GM12878 (cell line): ENCODE measurements around the gene NUP93. TPM values are rescaled to one million over a fixed set of nuclear protein-coding genes. Genes with fewer than 3 reads are reported as not detected.

Source experiments
- BCL11A ChIP-seq: IDR thresholded peaks from 2 replicates; pipeline ENCODE4 v1.6.1; 2011; ENCODE audit warnings: low read depth, low read length
- CBFB ChIP-seq: IDR thresholded peaks from 2 replicates; pipeline ENCODE4 v1.6.1; 2016; ENCODE audit warnings: antibody characterized with exemption, low read depth
- CHD2 ChIP-seq: IDR thresholded peaks from 2 replicates; pipeline ENCODE4 v1.6.1; 2011; ENCODE audit warnings: low read depth, low read length, improper control_type of control experiment, borderline replicate concordance
- ESRRA ChIP-seq: IDR thresholded peaks from 2 replicates; pipeline ENCODE4 v1.6.1; 2012; ENCODE audit warnings: mild to moderate bottlenecking, low read length, improper control_type of control experiment
- FOXM1 ChIP-seq: IDR thresholded peaks from 2 replicates; pipeline ENCODE4 v1.6.1; 2012; ENCODE audit warnings: low read depth, mild to moderate bottlenecking, inconsistent platforms, low read length, moderate library complexity
- GATAD2B ChIP-seq: fragments of 450-650 bp; conservative IDR thresholded peaks from 2 replicates; pipeline ENCODE4 v1.6.1; 2017; ENCODE audit warnings: low read depth, mild to moderate bottlenecking, moderate library complexity
- HDAC2 ChIP-seq: fragments of 200-600 bp; sonication (generic); IDR thresholded peaks from 2 replicates; pipeline ENCODE4 v1.6.1; 2017
- KDM1A ChIP-seq: fragments of 200-600 bp; sonication (generic); IDR thresholded peaks from 2 replicates; pipeline ENCODE4 v1.6.1; 2016; ENCODE audit warnings: borderline replicate concordance
- LARP7 ChIP-seq: fragments of 450-650 bp; IDR thresholded peaks from 2 replicates; pipeline ENCODE4 v1.6.1; 2017; ENCODE audit warnings: mild to moderate bottlenecking
- MXI1 ChIP-seq: fragments of 150-350 bp; IDR thresholded peaks from 2 replicates; pipeline ENCODE4 v1.6.1; 2011; ENCODE audit warnings: low read depth, mild to moderate bottlenecking, inconsistent platforms, low read length, improper control_type of control experiment
- MYC ChIP-seq: IDR thresholded peaks from 2 replicates; pipeline ENCODE4 v1.6.1; 2011; ENCODE audit warnings: mild to moderate bottlenecking, low read length, moderate library complexity, inconsistent platforms; ENCODE audit not compliant: insufficient read depth, insufficient replicate concordance, insufficient read length, severe bottlenecking
- NBN ChIP-seq: fragments of 450-650 bp; IDR thresholded peaks from 2 replicates; pipeline ENCODE4 v1.6.1; 2016
- NFYA ChIP-seq: IDR thresholded peaks from 2 replicates; pipeline ENCODE4 v1.6.1; 2011; ENCODE audit warnings: low read depth, mild to moderate bottlenecking, low read length, improper control_type of control experiment, borderline replicate concordance
- NRF1 ChIP-seq: conservative IDR thresholded peaks from 2 replicates; pipeline ENCODE4 v1.6.1; 2011; ENCODE audit warnings: mild to moderate bottlenecking, low read depth, low read length, improper control_type of control experiment
- PAX5 ChIP-seq: IDR thresholded peaks from 2 replicates; pipeline ENCODE4 v1.6.1; 2011; ENCODE audit warnings: low read depth, low read length, borderline replicate concordance
- PRDM15 ChIP-seq: fragments of 450-650 bp; formaldehyde crosslinking; IDR thresholded peaks from 2 replicates; pipeline ENCODE4 v1.4.0; 2020; ENCODE audit warnings: mild to moderate bottlenecking, moderate library complexity
- RAD21 ChIP-seq: IDR thresholded peaks from 2 replicates; pipeline ENCODE4 v1.6.1; 2011; ENCODE audit warnings: mild to moderate bottlenecking, low read depth, low read length, moderate library complexity; ENCODE audit not compliant: insufficient read depth
- RELA ChIP-seq: fragments of 450-650 bp; IDR thresholded peaks from 2 replicates; pipeline ENCODE4 v1.8.0; 2014; ENCODE audit warnings: borderline replicate concordance; ENCODE audit not compliant: partially characterized antibody
- SP1 ChIP-seq: IDR thresholded peaks from one replicate; pipeline ENCODE4 v1.6.1; 2011; ENCODE audit warnings: low read depth, low read length
- STAT1 ChIP-seq: fragments of 450-650 bp; conservative IDR thresholded peaks from 2 replicates; pipeline ENCODE4 v1.6.1; 2014; ENCODE audit warnings: antibody characterized with exemption, mild to moderate bottlenecking
- ZNF24 ChIP-seq: fragments of 450-650 bp; IDR thresholded peaks from 2 replicates; pipeline ENCODE4 v1.6.1; 2017; ENCODE audit warnings: antibody characterized with exemption, mild to moderate bottlenecking
- ZNF622 ChIP-seq: fragments of 450-650 bp; IDR thresholded peaks from 2 replicates; pipeline ENCODE4 v1.6.1; 2017; ENCODE audit warnings: mild to moderate bottlenecking, inconsistent platforms
- polyA plus RNA-seq, 11 experiments: library from polyadenylated mRNA; depleted of rRNA in 4 of 11; unstranded in 6 of 11; stranded (reverse) in 5 of 11; fragments of >200 nt; fragmentation: Nextera tagmentation in 4 of 11; fragmentation: Illumina TruSeq in 1 of 11; extraction: Ambion mirVana in 4 of 11; extraction: Trizol in 1 of 11; gene quantifications; 1 replicate in 1 of 11; 2 replicates in 10 of 11; pipeline versions ENCODE4 v1.2.1 to v1.2.3, GENCODE V29; 2011 to 2016; ENCODE audit warnings: inconsistent platforms in 2 of 11, missing spikeins in 2 of 11, low read depth in 1 of 11
- total RNA-seq, 4 experiments: library from RNA; depleted of rRNA in 3 of 4; stranded (reverse); fragments of >200 nt in 3 of 4; fragmentation: Illumina TruSeq in 1 of 4; extraction: Trizol in 1 of 4; gene quantifications; 2 replicates each; pipeline versions ENCODE4 v1.2.1 to v1.2.3, GENCODE V29; 2013 to 2021
- TF ChIP-seq, protein P1 (sequence below): fragments of 450-650 bp; IDR thresholded peaks from 2 replicates; pipeline ENCODE4 v1.6.1; 2017; ENCODE audit warnings: antibody characterized with exemption, mild to moderate bottlenecking, moderate library complexity
- TF ChIP-seq, protein P2 (sequence below): IDR thresholded peaks from 2 replicates; pipeline ENCODE4 v1.6.1; 2012; ENCODE audit warnings: low read depth, low read length, improper control_type of control experiment

Gene NUP93
- total and polyA plus RNA-seq, 10 of the 15 experiments (the other 5 are each of a cell fraction or from before 2014, with no cell fraction given), result 82.2 to 175 (median 101) TPM

DNA sequence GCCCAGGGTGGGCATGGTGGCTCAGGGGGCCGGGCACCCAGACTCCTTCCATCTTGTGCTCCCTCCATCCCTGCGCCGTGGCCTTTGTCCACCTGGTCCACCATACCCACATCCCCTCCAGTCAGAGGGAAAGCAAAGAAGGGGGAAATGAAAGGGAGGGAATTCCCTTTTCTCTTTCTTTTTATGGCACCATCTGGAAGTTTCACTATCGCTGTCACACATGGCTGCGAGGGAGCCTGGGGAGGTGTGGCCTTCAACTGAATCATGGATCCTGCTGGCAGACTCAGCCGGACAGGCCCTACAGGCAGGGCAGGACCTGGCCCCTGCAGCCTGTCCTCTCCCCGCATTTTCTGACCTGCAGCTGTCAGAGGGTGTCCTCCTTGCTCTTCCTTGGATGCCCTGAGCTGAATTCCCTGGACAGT, 141.3 kb downstream of the NUP93 start (continued):
- TF ChIP-seq PRDM15 (CRISPR knock-in tag) (no peak), ZNF622 (no peak), MXI1 (0 out of 2 replicates have a peak, but pooled peaks have one; percentile 40), RELA (peak; percentile 81), BCL11A (peak; percentile 92), STAT1 (no peak), ESRRA (no peak), NBN (peak; percentile 16; the same call in 1 of the 2 replicates), MYC (no peak), KDM1A (no peak), ZNF24 (no peak), PAX5 (peak; percentile 94), HDAC2 (no peak), CHD2 (no peak), GATAD2B (peak; percentile 80), LARP7 (no peak), FOXM1 (peak; percentile 95), NFYA (no peak), RAD21 (no peak), NRF1 (no peak), CBFB (0 out of 2 replicates have a peak, but pooled peaks have one; percentile 54), SP1 (peak; percentile 64)
- TF ChIP-seq, protein P1, sequence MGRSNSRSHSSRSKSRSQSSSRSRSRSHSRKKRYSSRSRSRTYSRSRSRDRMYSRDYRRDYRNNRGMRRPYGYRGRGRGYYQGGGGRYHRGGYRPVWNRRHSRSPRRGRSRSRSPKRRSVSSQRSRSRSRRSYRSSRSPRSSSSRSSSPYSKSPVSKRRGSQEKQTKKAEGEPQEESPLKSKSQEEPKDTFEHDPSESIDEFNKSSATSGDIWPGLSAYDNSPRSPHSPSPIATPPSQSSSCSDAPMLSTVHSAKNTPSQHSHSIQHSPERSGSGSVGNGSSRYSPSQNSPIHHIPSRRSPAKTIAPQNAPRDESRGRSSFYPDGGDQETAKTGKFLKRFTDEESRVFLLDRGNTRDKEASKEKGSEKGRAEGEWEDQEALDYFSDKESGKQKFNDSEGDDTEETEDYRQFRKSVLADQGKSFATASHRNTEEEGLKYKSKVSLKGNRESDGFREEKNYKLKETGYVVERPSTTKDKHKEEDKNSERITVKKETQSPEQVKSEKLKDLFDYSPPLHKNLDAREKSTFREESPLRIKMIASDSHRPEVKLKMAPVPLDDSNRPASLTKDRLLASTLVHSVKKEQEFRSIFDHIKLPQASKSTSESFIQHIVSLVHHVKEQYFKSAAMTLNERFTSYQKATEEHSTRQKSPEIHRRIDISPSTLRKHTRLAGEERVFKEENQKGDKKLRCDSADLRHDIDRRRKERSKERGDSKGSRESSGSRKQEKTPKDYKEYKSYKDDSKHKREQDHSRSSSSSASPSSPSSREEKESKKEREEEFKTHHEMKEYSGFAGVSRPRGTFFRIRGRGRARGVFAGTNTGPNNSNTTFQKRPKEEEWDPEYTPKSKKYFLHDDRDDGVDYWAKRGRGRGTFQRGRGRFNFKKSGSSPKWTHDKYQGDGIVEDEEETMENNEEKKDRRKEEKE, result no peak
- TF ChIP-seq, protein P2, sequence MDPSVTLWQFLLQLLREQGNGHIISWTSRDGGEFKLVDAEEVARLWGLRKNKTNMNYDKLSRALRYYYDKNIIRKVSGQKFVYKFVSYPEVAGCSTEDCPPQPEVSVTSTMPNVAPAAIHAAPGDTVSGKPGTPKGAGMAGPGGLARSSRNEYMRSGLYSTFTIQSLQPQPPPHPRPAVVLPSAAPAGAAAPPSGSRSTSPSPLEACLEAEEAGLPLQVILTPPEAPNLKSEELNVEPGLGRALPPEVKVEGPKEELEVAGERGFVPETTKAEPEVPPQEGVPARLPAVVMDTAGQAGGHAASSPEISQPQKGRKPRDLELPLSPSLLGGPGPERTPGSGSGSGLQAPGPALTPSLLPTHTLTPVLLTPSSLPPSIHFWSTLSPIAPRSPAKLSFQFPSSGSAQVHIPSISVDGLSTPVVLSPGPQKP, result no peak
